Peyer's patch (tissue), 4 donors: ENCODE results near the gene IRS1.

Experiments used
- POLR2A ChIP-seq, 2 donors: fragments of 450-650 bp; IDR thresholded peaks; one replicate each; pipeline ENCODE4 v1.5.1; 2017; ENCODE audit warnings: antibody characterized with exemption in 2 of 2, mild to moderate bottlenecking in 2 of 2, moderate library complexity in 2 of 2
- TF ChIP-seq, protein P1 (sequence below), 6 experiments: fragments of 450-650 bp in 4 of 6; fragments of 200-600 bp in 2 of 6; sonication (generic) in 1 of 6; IDR thresholded peaks; one replicate each; pipeline ENCODE4 v1.5.1; 2017 to 2019; ENCODE audit warnings: antibody characterized with exemption in 6 of 6, mild to moderate bottlenecking in 3 of 6, moderate library complexity in 1 of 6

DNA sequence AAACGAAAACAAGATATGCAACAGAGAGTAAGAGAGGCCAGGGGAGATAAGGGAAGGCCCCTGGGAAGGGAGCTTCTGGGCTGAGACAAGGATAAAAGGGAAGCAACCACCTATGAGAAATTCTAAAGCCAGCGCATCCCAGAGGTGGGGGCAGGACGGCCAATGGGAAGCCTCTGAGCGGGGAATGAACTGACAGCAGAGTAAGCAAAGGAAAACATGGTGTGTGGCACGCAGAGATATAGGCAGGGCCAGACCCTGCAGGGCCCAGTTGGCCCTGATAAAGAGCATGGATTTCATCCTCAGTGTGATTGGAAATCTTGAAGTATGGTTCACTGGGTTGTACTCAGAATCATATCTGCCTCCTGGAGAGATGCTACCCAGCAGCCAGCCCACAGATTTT lies 78.7 kb downstream of the IRS1 start:
- TF ChIP-seq POLR2A (IDR thresholded peaks at IDR 0.05), result no peak
- TF ChIP-seq, protein P1, sequence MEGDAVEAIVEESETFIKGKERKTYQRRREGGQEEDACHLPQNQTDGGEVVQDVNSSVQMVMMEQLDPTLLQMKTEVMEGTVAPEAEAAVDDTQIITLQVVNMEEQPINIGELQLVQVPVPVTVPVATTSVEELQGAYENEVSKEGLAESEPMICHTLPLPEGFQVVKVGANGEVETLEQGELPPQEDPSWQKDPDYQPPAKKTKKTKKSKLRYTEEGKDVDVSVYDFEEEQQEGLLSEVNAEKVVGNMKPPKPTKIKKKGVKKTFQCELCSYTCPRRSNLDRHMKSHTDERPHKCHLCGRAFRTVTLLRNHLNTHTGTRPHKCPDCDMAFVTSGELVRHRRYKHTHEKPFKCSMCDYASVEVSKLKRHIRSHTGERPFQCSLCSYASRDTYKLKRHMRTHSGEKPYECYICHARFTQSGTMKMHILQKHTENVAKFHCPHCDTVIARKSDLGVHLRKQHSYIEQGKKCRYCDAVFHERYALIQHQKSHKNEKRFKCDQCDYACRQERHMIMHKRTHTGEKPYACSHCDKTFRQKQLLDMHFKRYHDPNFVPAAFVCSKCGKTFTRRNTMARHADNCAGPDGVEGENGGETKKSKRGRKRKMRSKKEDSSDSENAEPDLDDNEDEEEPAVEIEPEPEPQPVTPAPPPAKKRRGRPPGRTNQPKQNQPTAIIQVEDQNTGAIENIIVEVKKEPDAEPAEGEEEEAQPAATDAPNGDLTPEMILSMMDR (IDR thresholded peaks at IDR 0.05), result no peak
